ENCODE data around the gene LRIF1. TPM values are rescaled to one million over a fixed set of nuclear protein-coding genes. Genes with fewer than 3 reads are reported as not detected.

The LRIF1 gene
- total and polyA plus RNA-seq, 10 of the 15 experiments (the other 5 are each of a cell fraction or from before 2014, with no cell fraction given) = 9.7 to 20.3 (median 15.8) TPM

GRCh38 chr1:110951161-110951560, 12.6 kb downstream of the LRIF1 start (continued):
- TF ChIP-seq EP300 (IDR thresholded peaks at IDR 0.05; ENCODE audit: borderline replicate concordance in 1 of 2, control insufficient read depth in 1 of 2, low read depth in 2 of 2, low read length in 2 of 2) = no peak
- TF ChIP-seq USF1 (IDR thresholded peaks at IDR 0.05; ENCODE audit: borderline replicate concordance, extremely low read length, insufficient read depth, low read depth, low read length) = no peak
- TF ChIP-seq HDAC2 (IDR thresholded peaks at IDR 0.05) = no peak
- no peak for TF ChIP-seq ASH2L (IDR thresholded peaks at IDR 0.05; ENCODE audit: borderline replicate concordance, low read depth)

- DNase-seq (ENCODE audit: low read depth, low spot score) (no peak), FAIRE-seq (no peak), ATAC-seq (no peak)
- Histone ChIP-seq H3K4me1 (ENCODE audit: control insufficient read depth, insufficient read depth, low read length) (no peaks in the 10 kb centered on the region), H2AFZ (ENCODE audit: control insufficient read depth, low read depth, low read length) (no peak overlapping the region), H3K4me2 (ENCODE audit: control insufficient read depth, insufficient read depth) (no peak overlapping the region), H3K9ac (ENCODE audit: control insufficient read depth, insufficient read depth, low read length) (no peak overlapping the region), H3K9me3 (replicated peaks; ENCODE audit: control insufficient read depth, insufficient read depth, low read length) (no peaks in the 10 kb centered on the region), H3K4me3 (no peak overlapping the region), H3K36me3 (ENCODE audit: control insufficient read depth in 2 of 2, insufficient read depth in 2 of 2, low read length in 1 of 2) (peaks cover 0 to 11% of the 10 kb centered on the region in 2 experiments; a peak in 2 of 4 replicates), H4K20me1 (ENCODE audit: control insufficient read depth, insufficient read depth) (no peaks in the 10 kb centered on the region), H3K79me2 (ENCODE audit: control insufficient read depth, insufficient read depth, low read length) (no peaks in the 10 kb centered on the region), H3K27ac (ENCODE audit: control insufficient read depth, insufficient read depth) (no peak overlapping the region), H3K27me3 (replicated peaks in 1 of 2; ENCODE audit: control insufficient read depth in 2 of 2, insufficient read depth in 2 of 2, low read length in 1 of 2) (no peaks in the 10 kb centered on the region)
- CTCF ChIA-PET = interaction anchor here (0.8 to 2.2 kb wide), 4 partner anchors 13 to 83 kb away, joined by 3 to 7 read pairs (median 4); no protein-coding TSS in a partner anchor
- SMC1A ChIA-PET (ENCODE audit: uncharacterized antibody, unreplicated experiment) = interaction anchor here (0.7 to 1.9 kb wide), 6 partner anchors 10 to 167 kb away, joined by 3 to 4 read pairs (median 3); no protein-coding TSS in a partner anchor
- 96% methylated on average over 10 of the region's 10 CpGs for WGBS (ENCODE audit: insufficient coverage, insufficient replicate concordance, low lambda C conversion rate, missing lambda C conversion rate)
- POLR2A ChIA-PET = no interaction called here
- intact Hi-C loops (cut with micrococcal nuclease; ENCODE audit: unreplicated experiment) (no loop called here), in situ Hi-C loops (cut with MboI) (no loop called here)
- RAD21 ChIA-PET (ENCODE audit: unreplicated experiment) = no interaction called here
- BruUV-seq (replicated peaks) = no TSS peak
- TF ChIP-seq SMC3 (IDR thresholded peaks at IDR 0.05; ENCODE audit: borderline replicate concordance, low read length) (no peak), FOXK2 (IDR thresholded peaks at IDR 0.05) (no peak), POLR2AphosphoS5 (IDR thresholded peaks at IDR 0.05; ENCODE audit: low read length) (no peak), GABPA (IDR thresholded peaks at IDR 0.05; ENCODE audit: low read depth) (no peak), FOS (IDR thresholded peaks at IDR 0.05; ENCODE audit: borderline replicate concordance, extremely low read depth, insufficient read length) (no peak), PAX8 (IDR thresholded peaks at IDR 0.05) (no peak), PRDM15 (CRISPR knock-in tag; IDR thresholded peaks at IDR 0.05) (no peak), ZNF622 (IDR thresholded peaks at IDR 0.05) (no peak), IKZF2 (IDR thresholded peaks at IDR 0.05) (no peak), RAD21 (IDR thresholded peaks at IDR 0.05; ENCODE audit: insufficient read depth, low read depth, low read length) (no peak), MTA3 (IDR thresholded peaks at IDR 0.05; ENCODE audit: borderline replicate concordance, low read length) (no peak), CHD1 (IDR thresholded peaks at IDR 0.05; ENCODE audit: low read depth, low read length) (no peak), TBL1XR1 (IDR thresholded peaks at IDR 0.05; ENCODE audit: low read depth, low read length) (no peak), NR2C2 (IDR thresholded peaks at IDR 0.05; ENCODE audit: borderline replicate concordance, control insufficient read depth, insufficient read length, low read depth) (no peak), TCF3 (IDR thresholded peaks at IDR 0.05; ENCODE audit: borderline replicate concordance, insufficient read depth, low read depth, low read length) (no peak)
Observed at GRCh38 chr1:110948038-110948810, 15.5 kb downstream of the LRIF1 start.

Data from GM12878 (cell line).